ENCODE results near the gene PKIG.

The PKIG gene

GRCh38 chr20:44644230-44644617, 61.8 kb downstream of the PKIG start:
- POLR2A ChIA-PET, result no interaction called here
- DNase-seq (ENCODE audit: extremely low spot score), result no peak
- CTCF ChIA-PET, result no interaction called here
- no peak for TF ChIP-seq ZNF384 (IDR thresholded peaks at IDR 0.05)
- TF ChIP-seq TARDBP (IDR thresholded peaks at IDR 0.05), result no peak
- no peak for TF ChIP-seq FOXM1 (IDR thresholded peaks at IDR 0.05; ENCODE audit: borderline replicate concordance)
- TF ChIP-seq FOXK2 (IDR thresholded peaks at IDR 0.05), result no peak
- TF ChIP-seq CTBP1 (IDR thresholded peaks at IDR 0.05; ENCODE audit: borderline replicate concordance), result no peak
- no peak for TF ChIP-seq SUZ12 (IDR thresholded peaks at IDR 0.05)
- TF ChIP-seq HDGF (IDR thresholded peaks at IDR 0.05; ENCODE audit: borderline replicate concordance), result no peak
- no peak for TF ChIP-seq LEF1 (IDR thresholded peaks at IDR 0.05; ENCODE audit: borderline replicate concordance)
- no peak for TF ChIP-seq NFRKB (IDR thresholded peaks at IDR 0.05)
- no peak for TF ChIP-seq FOXA1 (IDR thresholded peaks at IDR 0.05)
- TF ChIP-seq BHLHE40 (IDR thresholded peaks at IDR 0.05; ENCODE audit: borderline replicate concordance), result no peak
- no peak for TF ChIP-seq L3MBTL2 (conservative IDR thresholded peaks at IDR 0.05)
- no peak for TF ChIP-seq ELF4 (IDR thresholded peaks at IDR 0.05)
- no peak for TF ChIP-seq SP1 (IDR thresholded peaks at IDR 0.05)
- no peak for TF ChIP-seq ARNT (IDR thresholded peaks at IDR 0.05)
- TF ChIP-seq PKNOX1 (IDR thresholded peaks at IDR 0.05), result no peak

- TF ChIP-seq PKNOX1 (IDR thresholded peaks at IDR 0.05), result no peak
- TF ChIP-seq ARNT (IDR thresholded peaks at IDR 0.05), result no peak
- TF ChIP-seq LEF1 (IDR thresholded peaks at IDR 0.05; ENCODE audit: borderline replicate concordance), result no peak
- TF ChIP-seq HDGF (IDR thresholded peaks at IDR 0.05; ENCODE audit: borderline replicate concordance), result no peak
- TF ChIP-seq BHLHE40 (IDR thresholded peaks at IDR 0.05; ENCODE audit: borderline replicate concordance), result no peak
- no peak for TF ChIP-seq TARDBP (IDR thresholded peaks at IDR 0.05)
- no peak for TF ChIP-seq ELF4 (IDR thresholded peaks at IDR 0.05)
- TF ChIP-seq ZNF384 (IDR thresholded peaks at IDR 0.05), result no peak
- no peak for TF ChIP-seq FOXM1 (IDR thresholded peaks at IDR 0.05; ENCODE audit: borderline replicate concordance)
- TF ChIP-seq FOXK2 (IDR thresholded peaks at IDR 0.05), result no peak
- no peak for TF ChIP-seq SP1 (IDR thresholded peaks at IDR 0.05)
- TF ChIP-seq FOXA1 (IDR thresholded peaks at IDR 0.05), result no peak
- TF ChIP-seq SUZ12 (IDR thresholded peaks at IDR 0.05), result no peak
- TF ChIP-seq NFRKB (IDR thresholded peaks at IDR 0.05), result no peak
- no peak for TF ChIP-seq CTBP1 (IDR thresholded peaks at IDR 0.05; ENCODE audit: borderline replicate concordance)
- no peak for TF ChIP-seq L3MBTL2 (conservative IDR thresholded peaks at IDR 0.05)
- POLR2A ChIA-PET, result no interaction called here
- no peak for DNase-seq (ENCODE audit: extremely low spot score)
- CTCF ChIA-PET, result no interaction called here
These were observed 62.3 kb downstream of the PKIG start for GRCh38 chr20:44644667-44645131.

DNA sequence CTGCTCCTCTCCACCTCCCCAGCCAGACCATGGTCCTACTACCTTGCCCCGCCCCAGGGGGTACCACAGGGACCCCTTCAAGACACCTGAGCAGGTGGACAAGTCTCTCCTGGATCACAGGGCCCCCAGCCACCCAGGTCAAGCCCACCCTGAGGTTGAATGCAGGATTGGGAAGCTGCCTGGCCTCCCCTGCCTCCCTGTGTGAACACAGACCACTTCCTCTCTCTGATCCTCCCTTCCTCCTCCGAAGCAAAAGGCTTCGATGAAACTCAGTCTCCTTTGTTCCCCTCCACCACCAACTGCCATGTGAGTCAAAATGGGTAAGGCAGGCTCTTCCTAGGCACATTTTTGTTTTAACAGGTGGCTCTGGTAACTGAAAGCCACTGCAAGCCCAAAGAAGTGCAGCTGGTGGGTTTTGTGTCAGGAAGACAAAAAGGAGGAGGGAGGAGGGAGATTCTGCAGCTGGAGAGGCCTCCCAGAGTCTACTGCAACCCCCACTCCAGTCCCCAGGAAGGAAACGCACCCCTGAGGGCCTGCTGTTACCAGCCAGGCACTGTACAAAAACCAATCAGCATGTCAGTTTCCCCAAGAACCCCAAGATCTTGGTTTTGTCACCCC, 63.8 kb downstream of the PKIG start:
- ChIA-PET POLR2A (no interaction called here), CTCF (no interaction called here)
- no peak for TF ChIP-seq FOXA1 (IDR thresholded peaks at IDR 0.05)
- TF ChIP-seq ELF4 (IDR thresholded peaks at IDR 0.05), result no peak
- no peak for TF ChIP-seq CTBP1 (IDR thresholded peaks at IDR 0.05; ENCODE audit: borderline replicate concordance)
- TF ChIP-seq ARNT (IDR thresholded peaks at IDR 0.05), result no peak
- no peak for TF ChIP-seq BHLHE40 (IDR thresholded peaks at IDR 0.05; ENCODE audit: borderline replicate concordance)
- no peak for TF ChIP-seq FOXK2 (IDR thresholded peaks at IDR 0.05)
- TF ChIP-seq SUZ12 (IDR thresholded peaks at IDR 0.05), result no peak
- TF ChIP-seq L3MBTL2 (conservative IDR thresholded peaks at IDR 0.05), result no peak
- TF ChIP-seq ZNF384 (IDR thresholded peaks at IDR 0.05), result no peak
- TF ChIP-seq SP1 (IDR thresholded peaks at IDR 0.05), result no peak
- no peak for TF ChIP-seq PKNOX1 (IDR thresholded peaks at IDR 0.05)
- TF ChIP-seq LEF1 (IDR thresholded peaks at IDR 0.05; ENCODE audit: borderline replicate concordance), result no peak
- TF ChIP-seq NFRKB (IDR thresholded peaks at IDR 0.05), result no peak
- TF ChIP-seq TARDBP (IDR thresholded peaks at IDR 0.05), result no peak
- TF ChIP-seq FOXM1 (IDR thresholded peaks at IDR 0.05; ENCODE audit: borderline replicate concordance), result no peak
- no peak for TF ChIP-seq HDGF (IDR thresholded peaks at IDR 0.05; ENCODE audit: borderline replicate concordance)
- no peak for DNase-seq (ENCODE audit: extremely low spot score)

GRCh38 chr20:44646641-44647274, 64.4 kb downstream of the PKIG start:
- no peak for DNase-seq (ENCODE audit: extremely low spot score)
- TF ChIP-seq SUZ12 (IDR thresholded peaks at IDR 0.05) (no peak), ELF4 (IDR thresholded peaks at IDR 0.05) (no peak), LEF1 (IDR thresholded peaks at IDR 0.05; ENCODE audit: borderline replicate concordance) (no peak), L3MBTL2 (conservative IDR thresholded peaks at IDR 0.05) (no peak), FOXK2 (IDR thresholded peaks at IDR 0.05) (no peak), FOXM1 (IDR thresholded peaks at IDR 0.05; ENCODE audit: borderline replicate concordance) (no peak), BHLHE40 (IDR thresholded peaks at IDR 0.05; ENCODE audit: borderline replicate concordance) (no peak), HDGF (IDR thresholded peaks at IDR 0.05; ENCODE audit: borderline replicate concordance) (no peak), NFRKB (IDR thresholded peaks at IDR 0.05) (no peak), SP1 (IDR thresholded peaks at IDR 0.05) (no peak), ARNT (IDR thresholded peaks at IDR 0.05) (no peak), CTBP1 (IDR thresholded peaks at IDR 0.05; ENCODE audit: borderline replicate concordance) (no peak)
- POLR2A ChIA-PET, result no interaction called here
- CTCF ChIA-PET, result no interaction called here

GRCh38 chr20:44648068-44648467, 65.7 kb downstream of the PKIG start:
- no peak for DNase-seq (ENCODE audit: extremely low spot score)
- POLR2A ChIA-PET, result no interaction called here
- TF ChIP-seq SUZ12 (IDR thresholded peaks at IDR 0.05) (no peak), HDGF (IDR thresholded peaks at IDR 0.05; ENCODE audit: borderline replicate concordance) (no peak), L3MBTL2 (conservative IDR thresholded peaks at IDR 0.05) (no peak), ZNF384 (IDR thresholded peaks at IDR 0.05) (no peak), CTBP1 (IDR thresholded peaks at IDR 0.05; ENCODE audit: borderline replicate concordance) (no peak), FOXA1 (IDR thresholded peaks at IDR 0.05) (no peak), TARDBP (IDR thresholded peaks at IDR 0.05) (no peak), NFRKB (IDR thresholded peaks at IDR 0.05) (no peak), BHLHE40 (IDR thresholded peaks at IDR 0.05; ENCODE audit: borderline replicate concordance) (no peak), LEF1 (IDR thresholded peaks at IDR 0.05; ENCODE audit: borderline replicate concordance) (no peak), SP1 (IDR thresholded peaks at IDR 0.05) (no peak), ARNT (IDR thresholded peaks at IDR 0.05) (no peak), ELF4 (IDR thresholded peaks at IDR 0.05) (no peak), PKNOX1 (IDR thresholded peaks at IDR 0.05) (no peak), FOXM1 (IDR thresholded peaks at IDR 0.05; ENCODE audit: borderline replicate concordance) (no peak), FOXK2 (IDR thresholded peaks at IDR 0.05) (no peak)
- CTCF ChIA-PET, result no interaction called here

All from HEK293T (cell line).